HG03457 (cell line): ENCODE results near the gene DNMT1.

Experiments used
- ATAC-seq: cut with Tn5 transposase; IDR thresholded peaks from one replicate; pipeline ENCODE4 v1.9.1; 2021; ENCODE audit warnings: moderate number of reproducible peaks; ENCODE audit not compliant: unreplicated experiment

Gene DNMT1

GRCh38 chr19:10142701-10143375 lies 51.9 kb downstream of the DNMT1 start:
- no peak for ATAC-seq

DNA sequence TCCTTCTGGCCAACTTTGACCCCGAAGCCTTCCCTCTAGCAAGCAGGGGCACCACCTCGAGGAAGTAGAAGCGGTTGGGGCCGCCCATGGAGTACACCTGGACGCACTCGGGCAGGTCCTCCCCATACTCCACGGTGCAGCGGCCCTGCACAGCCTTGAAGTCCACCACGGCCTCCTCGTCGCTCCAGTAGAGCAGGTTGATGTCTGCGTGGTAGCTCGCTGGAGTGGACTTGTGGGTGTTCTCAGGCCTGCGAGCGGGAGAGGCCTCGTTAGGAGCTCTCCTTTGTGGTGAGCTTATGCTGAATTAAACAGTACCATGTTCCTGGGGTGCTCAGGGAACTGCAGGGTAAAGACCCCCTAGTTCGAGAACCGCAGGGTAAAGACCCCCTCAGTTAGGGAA lies 52.8 kb downstream of the DNMT1 start:
- ATAC-seq = no peak

- no peak for ATAC-seq
These were observed 53.3 kb downstream of the DNMT1 start for GRCh38 chr19:10141479-10141878.

GRCh38 chr19:10139952-10140351 lies 54.8 kb downstream of the DNMT1 start:
- ATAC-seq = no peak

- no peak for ATAC-seq
These were observed 55.6 kb downstream of the DNMT1 start for GRCh38 chr19:10138879-10139795.

DNA sequence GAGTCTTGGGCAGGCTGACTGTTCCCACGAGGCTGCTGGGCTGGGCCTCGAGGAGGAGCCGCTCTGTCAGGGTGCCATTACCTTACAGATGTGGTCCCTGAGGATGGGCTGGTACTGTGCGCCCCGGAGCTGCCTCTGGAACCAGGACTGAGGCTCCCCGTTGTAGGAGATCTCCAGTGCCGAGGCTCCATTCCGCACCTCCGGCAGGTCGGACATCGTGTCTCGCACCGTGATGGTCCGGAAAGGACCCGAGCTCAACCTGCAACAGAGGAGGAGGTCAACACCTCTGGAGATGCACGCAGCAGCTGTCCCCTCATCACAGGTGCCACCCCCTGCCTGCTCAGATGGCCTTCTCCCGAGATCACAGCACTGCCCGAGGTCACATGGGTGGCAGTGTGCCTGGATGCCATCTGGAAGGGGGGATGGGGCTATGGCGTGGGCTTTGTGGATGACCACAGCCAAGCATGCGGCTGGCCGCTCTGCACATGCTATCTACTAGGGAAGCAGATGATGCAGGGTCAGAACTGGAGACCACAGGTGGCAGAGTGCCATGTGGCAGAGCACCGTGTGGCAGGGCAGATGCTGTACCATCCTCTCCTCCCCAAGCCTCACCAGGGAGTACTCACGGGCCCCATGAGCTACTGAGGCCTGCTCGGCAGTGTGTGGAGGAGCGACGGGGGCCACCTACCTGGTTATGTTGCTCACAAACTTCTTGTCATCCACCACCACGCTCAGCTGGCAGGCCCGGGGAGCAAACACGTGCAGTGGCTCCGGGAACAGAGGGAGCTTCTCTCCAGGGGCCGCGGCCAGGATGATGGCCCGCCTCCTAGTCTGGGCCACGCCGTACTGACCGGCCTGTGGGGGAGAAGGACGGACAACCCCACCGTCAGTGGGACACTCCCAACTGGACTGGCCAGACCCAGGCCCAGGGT lies 56.7 kb downstream of the DNMT1 start:
- no peak for ATAC-seq

GRCh38 chr19:10136936-10137335 lies 57.8 kb downstream of the DNMT1 start:
- no peak for ATAC-seq

DNA sequence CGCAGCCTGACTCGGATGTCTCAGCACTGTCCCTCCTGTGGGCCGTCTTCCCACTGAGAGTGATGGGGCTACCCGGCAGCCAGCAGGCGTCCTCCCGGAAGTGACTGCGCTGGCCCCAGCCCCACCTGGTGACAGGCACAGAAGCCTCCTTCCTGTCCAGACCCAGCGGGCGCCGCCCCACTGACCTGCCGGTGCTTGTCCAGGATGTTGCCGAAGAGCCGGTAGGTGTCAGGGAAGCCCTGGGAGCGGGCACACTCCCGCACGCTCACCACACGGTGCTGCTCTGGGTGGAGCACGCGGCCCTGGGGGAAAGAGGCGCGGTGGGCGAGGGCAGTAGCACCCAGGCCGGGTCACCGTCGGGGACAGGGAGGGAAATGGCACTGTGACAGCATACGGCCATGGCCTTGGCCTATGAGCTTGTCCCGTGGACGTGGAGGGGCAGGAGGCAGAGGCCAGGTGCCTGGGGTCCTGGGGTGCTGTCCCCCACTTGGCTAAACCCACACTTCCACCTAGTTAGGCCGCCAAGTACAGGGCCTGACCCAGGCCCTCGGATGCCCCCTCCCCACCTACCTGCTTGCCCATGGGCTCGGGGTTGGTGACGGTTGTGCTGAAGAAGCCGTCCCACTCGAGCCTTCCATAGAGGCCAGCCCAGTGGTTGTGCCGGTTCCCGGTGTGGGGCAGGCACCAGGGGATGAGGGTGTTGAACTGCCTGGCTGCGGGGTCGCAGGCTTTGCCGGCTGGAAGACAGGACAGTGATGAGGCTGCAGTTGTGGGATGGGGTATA lies 59.0 kb downstream of the DNMT1 start:
- ATAC-seq = no peak

- ATAC-seq = no peak
These were observed 60.7 kb downstream of the DNMT1 start for GRCh38 chr19:10134040-10134439.

- no peak for ATAC-seq
These were observed 61.2 kb downstream of the DNMT1 start for GRCh38 chr19:10133596-10133995.

DNA sequence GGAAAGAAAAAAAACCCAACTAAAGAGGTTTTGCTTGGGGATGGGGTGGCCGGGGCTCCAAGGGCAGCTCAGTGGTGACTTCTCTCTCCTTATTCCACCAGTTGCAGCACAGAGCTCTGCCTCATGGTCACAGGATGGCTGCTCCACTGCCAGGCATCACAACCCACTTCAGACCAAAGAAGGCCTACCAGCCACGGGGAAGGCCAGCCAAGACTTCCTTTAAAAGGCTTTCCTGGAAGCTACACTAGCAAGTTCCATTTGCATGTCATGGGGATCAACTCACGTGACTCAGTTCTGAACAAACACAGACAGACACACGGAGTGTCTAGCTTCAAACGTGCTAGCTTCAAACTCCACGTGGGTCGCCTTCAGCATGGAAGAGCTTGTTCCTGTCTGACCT lies 61.8 kb downstream of the DNMT1 start:
- no peak for ATAC-seq

DNA sequence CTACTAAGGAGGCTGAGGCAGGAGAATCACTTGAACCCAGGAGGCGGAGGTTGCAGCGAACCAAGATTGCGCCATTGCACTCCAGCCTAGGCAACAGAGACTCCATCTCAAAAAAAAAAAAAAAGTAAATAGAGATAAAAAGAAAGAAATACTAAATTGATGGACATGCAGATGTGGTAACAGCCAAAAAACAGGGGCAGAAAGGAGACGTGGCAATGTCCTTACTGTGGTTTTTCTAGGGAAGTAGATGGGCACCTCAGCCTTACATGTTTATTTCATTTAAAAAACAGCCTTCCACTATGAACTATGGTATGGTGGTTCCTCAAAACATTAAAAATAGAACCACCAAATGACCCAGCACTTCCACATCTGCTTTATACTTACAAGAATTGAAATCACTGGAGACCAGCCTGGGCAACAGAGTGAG lies 68.5 kb downstream of the DNMT1 start:
- ATAC-seq = no peak

GRCh38 chr19:10124429-10124828 lies 70.3 kb downstream of the DNMT1 start:
- no peak for ATAC-seq

DNA sequence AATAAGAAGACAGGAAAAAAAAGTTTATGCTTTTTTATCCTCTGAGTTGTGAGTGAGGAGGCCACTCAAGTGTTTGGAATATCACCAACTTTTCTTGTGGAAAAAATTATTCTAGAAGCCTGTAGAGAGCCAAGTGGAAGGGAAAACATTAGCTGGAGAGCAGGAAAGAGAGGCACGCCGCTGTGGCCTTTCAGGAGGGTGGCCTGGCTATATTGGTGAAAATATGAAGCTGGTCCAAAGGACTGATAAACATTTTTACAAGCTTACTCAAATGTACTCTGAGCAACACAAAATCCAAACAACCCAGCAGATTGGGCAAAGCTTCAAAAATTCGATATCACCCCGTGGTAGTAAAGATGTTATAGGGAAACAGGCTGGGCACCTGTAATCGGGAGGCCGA lies 72.7 kb downstream of the DNMT1 start:
- ATAC-seq = no peak

- ATAC-seq = no peak
These were observed 74.1 kb downstream of the DNMT1 start for GRCh38 chr19:10120538-10121189.

DNA sequence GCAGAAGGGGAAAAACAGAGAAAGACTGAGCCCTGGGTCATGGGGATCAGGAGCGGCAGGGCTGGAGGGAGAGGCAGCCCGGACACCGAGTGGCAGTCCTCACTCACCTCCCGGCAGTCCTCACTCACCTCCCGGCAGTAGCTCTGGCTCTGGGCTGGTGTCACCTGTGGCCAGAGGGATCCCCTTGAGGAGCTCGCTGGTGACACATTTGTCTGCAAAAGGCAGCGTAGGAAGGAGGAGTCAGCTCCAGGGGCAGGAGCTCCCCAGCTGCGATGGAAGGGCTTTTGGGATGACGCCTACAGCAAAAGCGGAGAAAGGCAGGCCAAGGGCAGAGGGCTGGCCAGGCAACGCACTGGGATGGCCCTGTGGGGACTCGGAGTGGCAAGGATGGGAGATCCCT lies 75.8 kb downstream of the DNMT1 start:
- no peak for ATAC-seq

- ATAC-seq = no peak
These were observed 77.7 kb downstream of the DNMT1 start for GRCh38 chr19:10116866-10117616.

DNA sequence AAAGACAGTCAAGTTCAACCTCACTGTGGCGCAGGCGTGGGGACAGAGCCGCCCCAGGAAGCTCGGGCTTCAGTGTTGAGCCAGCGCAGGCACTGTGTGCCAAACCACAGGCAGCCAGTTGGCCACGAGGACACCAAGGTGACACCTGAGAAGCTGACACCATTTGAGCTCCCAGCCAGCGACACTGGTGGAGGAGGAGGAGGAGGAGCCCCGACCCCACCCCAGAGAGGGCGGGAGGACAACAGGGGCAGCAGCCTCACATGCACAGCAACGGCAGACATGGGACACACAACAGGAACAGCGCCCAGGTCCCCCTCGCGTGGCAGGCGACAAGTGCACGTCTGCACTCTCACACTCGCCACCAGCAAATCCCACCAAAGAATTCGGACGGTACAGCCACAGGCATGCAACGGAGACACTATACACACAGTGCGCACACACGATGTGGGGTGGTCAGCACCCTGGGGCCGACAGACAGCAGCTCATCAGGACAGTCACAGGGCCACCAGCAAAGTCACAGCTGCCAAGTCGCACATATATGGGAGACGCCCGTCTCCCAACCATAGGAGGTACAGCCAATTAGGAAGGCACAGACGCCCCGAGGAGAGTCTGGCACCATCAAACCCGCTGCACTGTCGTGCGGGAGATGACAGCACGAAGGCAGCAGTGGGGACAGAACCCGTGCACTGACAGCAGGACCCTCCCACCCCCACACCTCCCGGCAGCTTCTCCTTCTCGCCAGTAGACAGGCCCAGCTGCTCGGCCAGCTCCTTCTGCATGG lies 78.5 kb downstream of the DNMT1 start:
- ATAC-seq = no peak
